ENCODE measurements around the gene ARSG.
A peak's percentile ranks its signal among the peaks of the same experiment; 100 is the strongest.
"Not testable (repeated sequence)": the region's sequence is repeated elsewhere in the genome, so short reads cannot be mapped to it uniquely, and the experiment has no call there.

ARSG gene

DNA sequence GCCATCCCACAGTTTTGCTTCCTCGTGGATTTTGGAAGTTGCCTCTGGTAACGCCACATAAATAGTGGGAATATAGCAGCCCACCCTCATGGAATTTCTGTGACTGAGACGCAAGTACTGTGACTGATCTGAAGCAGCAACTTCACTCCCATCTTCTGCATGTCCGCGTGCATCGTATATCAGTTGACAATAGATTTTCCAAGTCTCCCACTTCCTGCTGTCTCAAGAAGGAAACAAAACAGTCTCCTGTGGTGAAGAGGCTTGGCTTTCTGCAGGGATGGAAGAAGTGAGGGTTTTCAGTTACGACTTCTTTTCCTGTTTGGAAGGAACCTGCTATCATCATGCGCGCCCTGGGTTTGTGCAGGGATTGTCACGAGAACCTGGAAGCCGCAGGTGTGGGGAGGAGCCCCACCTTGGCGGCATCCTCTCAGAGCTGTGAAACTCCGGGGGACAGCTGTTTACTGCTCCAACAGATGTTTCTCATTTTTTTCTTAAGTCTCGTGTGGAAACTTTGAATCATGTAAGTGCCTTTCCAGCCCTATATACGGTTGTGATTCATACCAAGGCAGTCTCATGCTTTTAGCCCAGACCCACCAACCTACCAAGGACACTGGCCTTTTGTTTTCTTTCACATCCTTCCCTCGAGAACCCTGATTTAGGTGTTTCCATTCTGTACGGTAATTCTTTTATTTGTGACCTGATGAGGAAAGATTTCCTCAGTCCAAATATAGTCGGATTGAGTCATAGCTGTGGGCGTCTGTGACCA is 108.5 kb downstream of the ARSG start:
- peak; percentile 32 for DNase-seq

DNA sequence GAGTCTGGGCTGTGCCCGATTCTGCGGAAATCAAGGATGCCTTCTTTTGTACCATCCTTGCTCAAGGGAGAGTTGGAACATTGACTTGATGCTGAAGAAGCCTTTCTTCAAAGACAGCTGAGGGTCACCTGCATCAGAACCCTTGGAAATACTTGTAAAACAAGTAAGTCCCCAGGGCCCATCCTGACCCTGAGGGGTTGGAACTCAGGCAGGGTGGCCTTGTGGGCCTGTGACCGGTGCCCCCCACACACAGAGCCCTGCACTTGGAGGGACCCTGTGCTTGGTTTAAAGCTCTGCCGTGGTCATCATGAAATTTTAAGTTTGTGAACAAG is 109.1 kb downstream of the ARSG start:
- no peak for DNase-seq

DNA sequence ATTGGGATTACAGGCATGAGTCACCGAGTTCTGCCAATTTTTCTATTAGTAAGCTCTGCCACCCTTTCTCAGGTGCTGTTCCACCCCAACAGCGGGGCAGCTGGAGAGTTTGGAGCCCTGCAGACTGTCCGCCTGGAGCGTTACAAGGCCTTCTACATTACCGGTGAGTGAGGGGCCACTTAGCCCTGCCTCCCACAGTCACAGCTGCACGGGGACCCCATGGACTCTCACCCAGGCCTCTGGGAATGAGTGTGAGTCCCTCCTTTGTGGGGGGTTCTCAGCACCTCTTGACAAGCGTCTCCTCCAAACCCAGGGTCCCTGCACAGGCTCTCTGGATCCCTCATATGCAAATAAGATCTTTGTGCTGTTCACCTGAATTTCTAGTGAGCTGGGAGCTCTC is 110.0 kb downstream of the ARSG start:
- DNase-seq, result no peak

DNA sequence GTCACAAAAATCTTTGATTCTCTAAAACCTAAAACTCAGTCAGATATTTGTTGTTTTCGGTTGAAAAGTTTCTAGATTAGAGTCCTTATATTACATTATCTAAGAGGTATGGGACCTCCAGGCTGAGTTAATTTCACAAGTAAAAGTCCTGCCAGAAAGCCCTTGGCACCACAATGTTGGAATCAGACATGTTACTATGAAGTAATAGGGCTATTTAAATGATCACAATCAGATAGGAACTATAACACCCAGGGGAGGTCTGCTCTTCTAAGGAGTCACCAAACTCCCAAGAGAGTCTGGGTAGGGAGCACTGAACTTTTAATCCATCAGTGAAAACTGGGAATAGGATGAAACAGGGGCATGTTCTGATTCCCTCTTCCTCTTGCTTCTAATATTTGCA is 111.8 kb downstream of the ARSG start:
- no peak for DNase-seq

DNA sequence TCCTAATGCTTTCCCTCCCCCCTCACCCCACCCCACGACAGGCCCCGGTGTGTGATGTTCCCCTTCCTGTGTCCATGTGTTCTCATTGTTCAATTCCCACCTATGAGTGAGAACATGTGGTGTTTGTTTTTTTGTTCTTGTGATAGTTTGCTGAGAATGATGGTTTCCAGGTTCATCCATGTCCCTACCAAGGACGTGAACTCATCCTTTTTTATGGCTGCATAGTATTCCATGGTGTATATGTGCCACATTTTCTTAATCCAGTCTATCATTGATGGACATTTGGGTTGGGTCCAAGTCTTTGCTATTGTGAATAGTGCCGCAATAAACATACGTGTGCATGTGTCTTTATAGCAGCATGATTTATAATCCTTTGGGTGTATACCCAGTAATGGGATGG is 112.5 kb downstream of the ARSG start:
- not testable (repeated sequence) for DNase-seq

DNA sequence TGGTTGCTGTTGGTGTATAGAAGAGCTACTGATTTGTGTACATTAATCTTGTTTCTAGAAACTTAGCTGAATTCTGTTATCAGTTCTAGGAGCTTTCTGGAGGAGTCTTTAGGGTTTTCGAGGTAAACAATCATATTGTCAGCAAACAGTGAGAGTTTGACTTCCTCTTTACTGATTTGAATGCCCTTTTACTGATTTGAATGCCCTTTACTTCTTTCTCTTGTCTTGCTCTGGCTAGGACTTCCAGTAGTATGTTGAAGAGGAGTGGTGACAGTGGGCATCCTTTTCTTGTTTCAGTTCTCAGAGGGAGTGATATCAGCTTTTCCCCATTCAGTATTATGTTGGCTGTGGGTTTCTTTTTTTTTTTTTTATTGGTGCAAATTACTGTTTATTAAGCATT is 116.4 kb downstream of the ARSG start:
- DNase-seq, result not testable (repeated sequence)

DNA sequence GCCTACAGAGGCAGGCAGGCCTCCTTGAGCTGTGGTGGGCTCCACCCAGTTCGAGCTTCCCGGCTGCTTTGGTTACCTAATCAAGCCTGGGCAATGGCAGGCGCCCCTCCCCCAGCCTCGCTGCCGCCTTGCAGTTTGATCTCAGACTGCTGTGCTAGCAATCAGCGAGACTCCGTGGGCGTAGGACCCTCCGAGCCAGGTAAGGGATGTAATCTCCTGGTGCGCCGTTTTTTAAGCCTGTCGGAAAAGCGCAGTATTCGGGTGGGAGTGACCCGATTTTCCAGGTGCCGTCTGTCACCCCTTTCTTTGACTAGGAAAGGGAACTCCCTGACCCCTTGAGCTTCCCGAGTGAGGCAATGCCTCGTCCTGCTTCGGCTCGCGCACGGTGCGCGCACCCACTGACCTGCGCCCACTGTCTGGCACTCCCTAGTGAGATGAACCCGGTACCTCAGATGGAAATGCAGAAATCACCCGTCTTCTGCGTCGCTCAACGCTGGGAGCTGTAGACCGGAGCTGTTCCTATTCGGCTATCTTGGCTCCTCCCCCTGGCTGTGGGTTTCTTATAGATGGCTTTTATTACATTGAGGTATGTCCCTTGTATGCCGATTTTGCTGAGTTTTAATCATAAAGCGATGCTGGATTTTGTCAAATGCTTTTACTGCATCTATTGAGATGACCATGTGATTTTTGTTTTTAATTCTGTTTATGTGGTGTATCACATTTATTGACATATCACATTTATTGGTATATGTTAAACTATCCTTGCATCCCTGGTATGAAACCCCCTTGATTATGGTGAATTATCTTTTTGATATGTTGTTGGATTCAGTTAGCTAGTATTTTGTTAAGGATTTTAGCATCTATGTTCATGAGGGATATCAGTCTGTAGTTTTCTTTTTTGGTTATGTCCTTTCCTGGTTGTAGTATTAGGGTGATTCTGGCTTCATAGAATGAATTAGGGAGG is 122.6 kb downstream of the ARSG start:
- DNase-seq, result peak; percentile 55

DNA sequence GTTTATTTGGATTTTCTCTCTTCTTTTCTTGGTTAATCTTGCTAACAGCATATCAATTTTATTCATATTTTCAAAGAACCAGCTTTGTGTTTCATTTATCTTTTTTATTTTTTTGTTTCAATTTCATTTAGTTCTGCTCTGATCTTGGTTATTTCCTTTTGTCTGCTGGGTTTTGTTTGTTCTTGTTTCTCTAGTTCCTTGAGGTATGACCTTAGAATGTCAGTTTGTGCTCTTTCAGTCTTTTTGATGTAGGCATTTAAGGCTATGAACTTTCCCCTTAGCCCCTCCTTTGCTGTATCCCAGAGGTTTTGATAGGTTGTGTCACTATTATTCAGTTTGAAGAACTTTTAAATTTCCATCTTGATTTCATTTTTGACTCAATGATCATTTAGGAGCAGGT is 123.6 kb downstream of the ARSG start:
- DNase-seq, result not testable (repeated sequence)

DNA sequence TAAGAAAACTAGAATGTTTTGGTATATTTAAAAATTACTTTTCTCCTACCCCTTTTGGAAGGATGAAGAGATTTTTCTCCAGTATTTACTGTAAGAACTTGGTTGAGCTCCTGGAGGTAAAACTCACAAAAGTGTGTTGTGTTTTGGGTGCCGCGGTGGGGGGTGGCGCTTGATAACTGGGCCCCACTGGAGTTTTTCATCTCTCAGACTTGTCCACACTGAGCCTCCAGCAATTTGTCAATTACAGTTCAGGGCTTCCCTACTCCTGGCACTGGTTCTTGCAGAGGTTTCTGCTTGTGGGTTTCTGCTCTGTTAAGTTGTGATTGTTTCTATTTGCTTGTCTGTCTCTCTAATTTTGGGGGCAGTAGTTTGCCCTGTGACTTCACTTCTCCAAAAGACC is 126.0 kb downstream of the ARSG start:
- no peak for DNase-seq

DNA sequence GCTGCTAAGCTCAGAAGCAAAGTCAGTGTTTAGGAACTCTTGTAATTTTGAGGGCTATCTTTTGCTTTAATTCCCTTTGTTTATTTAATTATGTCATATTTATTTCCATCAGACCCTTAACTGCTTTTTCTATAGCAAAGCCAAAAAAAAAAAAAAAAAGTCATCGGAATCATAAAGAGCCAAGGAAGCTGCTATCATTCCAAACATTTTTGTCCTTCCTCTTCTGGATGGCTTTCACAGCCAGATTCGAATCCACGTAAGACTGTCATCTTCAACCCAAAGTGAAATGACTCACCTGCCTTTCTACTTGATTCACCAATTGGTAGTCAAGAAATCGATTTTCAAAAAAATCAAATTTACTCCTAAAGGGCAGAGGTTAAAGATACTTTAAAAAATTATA is 127.6 kb downstream of the ARSG start:
- DNase-seq, result no peak

DNA sequence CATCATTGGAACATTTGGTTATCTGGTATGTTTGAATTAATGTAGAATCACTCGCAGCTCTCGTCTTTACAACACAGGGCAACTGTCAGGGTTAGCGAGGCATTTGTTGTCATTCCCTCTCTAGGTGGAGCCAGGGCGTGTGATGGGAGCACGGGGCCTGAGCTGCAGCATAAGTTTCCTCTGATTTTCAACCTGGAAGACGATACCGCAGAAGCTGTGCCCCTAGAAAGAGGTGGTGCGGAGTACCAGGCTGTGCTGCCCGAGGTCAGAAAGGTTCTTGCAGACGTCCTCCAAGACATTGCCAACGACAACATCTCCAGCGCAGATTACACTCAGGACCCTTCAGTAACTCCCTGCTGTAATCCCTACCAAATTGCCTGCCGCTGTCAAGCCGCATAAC is 128.8 kb downstream of the ARSG start:
- no peak for DNase-seq

DNA sequence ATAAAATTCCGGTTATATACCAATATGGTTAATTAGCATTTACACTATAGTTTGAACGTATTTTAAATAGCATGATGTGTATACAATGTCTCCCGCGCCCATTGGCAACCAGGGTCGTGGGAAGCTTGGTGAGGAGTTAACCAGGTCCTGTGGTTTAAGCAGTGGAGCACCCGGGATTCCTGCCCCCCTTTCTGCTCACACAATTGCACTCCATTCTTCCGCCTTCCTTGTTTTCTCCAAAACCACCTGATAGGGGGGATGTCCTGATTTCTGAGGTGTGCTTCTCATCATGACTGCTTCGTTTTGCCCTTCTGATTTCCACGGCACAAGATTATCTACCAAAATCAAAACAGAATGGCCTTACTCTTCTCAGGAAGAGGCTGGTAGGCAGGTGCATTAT is 130.2 kb downstream of the ARSG start:
- DNase-seq, result no peak

DNA sequence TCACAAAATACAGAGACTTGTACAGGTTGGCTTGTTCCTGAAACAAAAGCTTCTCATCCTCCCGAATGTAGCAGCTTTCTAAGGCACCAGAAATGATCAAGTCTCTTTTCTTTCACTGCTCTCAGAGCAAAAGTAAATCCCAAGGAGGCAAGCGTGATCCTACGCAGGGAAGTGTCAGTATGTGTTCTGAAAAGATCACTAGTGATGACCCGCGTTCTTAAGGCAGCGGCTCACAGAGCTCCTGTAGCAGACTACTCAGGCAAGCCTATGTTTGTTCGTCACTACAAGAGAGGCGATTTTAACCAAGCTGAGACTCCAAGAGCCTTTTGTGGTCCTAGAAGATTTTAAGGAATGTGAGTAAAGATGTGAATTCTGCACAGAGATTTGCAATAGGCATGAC is 131.5 kb downstream of the ARSG start:
- no peak for DNase-seq

DNA sequence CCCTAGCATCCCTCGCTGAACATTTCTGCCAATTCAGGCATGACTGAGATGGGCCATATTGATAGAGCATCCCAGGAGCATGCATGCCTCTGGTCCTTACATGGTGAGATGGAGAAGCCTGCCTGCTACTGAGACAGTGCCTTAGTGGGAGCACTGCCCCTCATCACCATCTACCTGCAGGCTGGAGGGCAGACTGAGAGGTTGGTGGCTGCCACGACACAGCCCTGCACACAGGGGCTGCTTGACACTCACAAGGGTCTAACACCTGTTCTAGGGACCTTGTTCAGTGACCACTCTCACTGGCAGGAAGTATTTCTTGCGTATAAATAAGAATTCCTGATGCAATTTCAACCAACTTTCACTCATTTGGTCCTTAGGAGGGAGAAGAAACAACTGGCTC is 132.0 kb downstream of the ARSG start:
- DNase-seq, result no peak

DNA sequence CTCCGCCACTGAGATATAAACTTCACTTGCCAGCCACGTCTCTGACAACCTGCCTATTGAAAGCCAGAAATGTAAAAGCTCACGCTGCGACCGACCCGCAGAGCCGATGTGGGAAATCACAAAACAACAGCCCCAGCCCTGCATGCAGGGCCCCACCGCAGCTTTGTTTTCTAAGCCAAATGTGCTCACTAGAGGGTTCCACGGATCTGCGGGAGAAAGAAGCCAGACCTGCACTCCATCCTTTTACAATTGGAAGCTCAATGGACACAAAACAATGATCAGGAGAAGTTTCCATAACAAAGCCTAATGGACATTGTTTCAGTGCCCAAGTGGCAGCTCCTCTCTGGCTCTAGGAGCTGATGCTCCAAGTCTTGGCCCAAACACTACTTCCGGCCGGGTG is 132.9 kb downstream of the ARSG start:
- no peak for DNase-seq

DNA sequence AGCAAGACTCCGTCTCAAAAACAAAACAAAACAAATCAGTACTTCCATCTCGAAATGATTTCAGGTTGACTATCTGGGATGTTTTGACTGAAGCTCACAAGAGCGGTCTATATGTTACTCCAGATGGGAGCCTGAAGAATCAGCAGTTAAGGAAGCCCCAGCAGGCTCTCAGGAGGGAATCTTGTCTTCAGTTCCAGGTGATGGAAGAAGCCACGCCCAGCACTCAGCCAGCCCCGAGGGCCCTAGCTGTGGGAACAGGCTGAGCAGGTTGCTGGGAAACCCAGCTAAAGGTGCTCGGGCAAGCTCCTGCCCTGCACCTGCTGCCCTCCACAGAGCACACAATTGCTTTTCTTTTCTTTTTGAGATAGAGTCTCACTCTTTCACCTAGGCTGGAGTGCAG is 133.6 kb downstream of the ARSG start:
- no peak for DNase-seq

DNA sequence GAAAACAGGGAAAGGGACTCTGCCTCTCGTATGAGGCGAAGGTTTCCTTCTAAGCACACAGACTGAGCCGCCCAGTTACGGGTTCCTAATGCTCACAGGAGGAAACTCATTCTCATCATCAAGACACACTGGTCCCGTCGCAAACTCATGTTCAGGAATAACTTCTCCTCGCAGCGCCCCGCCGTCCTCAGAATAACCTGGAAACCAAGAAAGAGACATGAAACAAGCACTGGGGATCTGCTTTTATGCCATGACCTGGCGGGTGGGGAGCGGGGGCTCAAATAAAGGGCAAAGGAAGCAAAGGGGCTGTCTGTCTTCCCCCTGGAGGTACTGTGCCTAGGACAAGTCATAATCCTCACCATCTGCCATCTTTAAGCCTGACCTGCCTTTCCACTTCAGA is 134.7 kb downstream of the ARSG start:
- no peak for DNase-seq

DNA sequence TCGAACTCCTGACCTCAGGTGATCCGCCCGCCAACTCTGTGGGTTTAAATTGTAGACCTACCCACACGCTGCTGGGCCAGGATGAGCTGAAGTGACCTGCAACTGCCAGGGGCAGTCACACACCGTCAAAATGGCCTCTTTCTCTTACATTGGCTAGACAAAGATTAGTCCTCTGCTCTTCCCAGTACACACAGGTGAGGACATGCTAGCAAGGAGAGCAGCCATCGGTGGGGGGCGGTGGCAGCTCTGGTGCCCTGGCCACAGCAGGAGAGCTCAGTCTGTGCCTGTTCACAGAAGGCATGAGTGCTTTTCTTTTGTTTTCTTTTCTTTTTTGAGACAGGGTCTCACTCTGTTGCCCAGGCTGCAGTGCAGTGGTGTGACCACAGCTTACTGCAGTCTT is 136.3 kb downstream of the ARSG start:
- DNase-seq, result no peak

DNA sequence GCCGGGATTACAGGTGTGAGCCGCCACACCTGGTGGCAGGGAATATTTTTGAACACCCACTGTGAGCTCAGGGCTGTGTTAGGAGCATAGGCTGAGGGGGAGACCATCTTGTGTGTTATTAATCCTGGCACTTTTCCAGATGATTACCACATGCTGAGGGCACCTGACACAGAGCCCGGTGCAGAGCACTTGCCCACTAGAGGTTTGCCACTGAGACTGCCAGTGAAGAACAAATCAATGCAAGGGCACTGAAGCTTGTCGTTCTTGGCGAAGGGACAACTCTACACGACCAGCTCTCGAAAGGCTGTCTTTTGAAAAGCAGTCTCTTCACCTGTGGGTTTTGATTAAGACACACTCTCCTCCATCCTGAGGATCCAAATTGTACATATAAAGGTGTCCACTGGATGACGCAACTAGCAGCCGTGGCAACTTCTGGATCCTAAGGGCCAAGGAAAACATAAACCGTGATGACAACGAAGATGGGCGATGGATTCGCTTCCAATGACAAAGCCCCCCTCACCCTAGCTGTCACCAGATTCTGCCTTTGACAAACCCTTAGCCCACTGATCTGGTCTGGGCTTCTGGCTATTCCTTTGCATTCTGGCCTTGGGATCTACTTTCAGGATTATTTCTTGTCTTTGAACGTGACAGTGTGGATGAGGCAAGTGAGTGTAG is 137.3 kb downstream of the ARSG start:
- no peak for DNase-seq

DNA sequence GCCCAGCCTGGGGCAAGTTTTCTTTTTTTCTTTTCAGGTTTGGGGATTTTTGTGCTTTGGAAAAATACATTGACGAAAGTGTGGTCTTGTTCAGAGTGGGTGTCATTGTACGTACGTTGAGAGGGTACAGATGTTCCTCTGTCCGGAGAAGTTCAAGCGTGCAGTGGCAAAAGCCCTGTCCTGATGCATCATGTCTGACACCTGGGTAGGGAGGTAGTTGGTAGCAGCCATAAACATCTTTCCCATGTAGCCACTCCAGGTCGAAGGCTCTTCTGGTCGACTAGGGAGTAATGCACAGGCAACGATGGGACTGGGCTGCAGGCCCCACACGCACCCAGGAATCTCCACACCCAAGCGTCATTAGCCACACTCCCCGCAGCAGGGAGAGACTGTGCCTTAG is 138.6 kb downstream of the ARSG start:
- DNase-seq, result no peak

DNA sequence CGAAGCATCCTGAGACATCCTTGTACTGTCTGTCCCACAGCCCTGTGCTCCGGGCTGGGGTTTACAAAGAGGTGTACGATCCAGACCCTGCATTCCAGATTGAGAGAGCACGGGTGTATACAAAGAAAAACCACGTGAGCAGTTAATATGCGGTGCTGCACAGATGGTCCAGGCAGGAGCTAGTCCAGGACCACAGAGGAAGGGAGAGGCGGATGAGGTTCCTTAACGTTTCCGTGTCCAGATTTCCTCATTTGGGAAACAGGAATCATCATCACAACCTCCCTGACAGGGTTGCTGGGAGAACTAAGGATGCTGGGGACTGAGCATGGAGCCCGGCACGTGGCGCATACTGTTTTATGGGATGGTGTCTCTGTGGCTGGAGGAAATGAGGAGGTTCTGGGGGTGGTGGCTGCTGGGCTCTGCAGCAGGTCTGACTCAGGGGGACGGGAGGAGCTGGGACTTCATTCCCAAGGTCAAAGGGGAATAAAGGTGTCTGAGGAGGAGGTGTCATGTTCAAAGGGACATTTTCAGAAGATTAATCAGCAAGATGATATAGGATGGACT is 139.8 kb downstream of the ARSG start:
- no peak for DNase-seq

DNA sequence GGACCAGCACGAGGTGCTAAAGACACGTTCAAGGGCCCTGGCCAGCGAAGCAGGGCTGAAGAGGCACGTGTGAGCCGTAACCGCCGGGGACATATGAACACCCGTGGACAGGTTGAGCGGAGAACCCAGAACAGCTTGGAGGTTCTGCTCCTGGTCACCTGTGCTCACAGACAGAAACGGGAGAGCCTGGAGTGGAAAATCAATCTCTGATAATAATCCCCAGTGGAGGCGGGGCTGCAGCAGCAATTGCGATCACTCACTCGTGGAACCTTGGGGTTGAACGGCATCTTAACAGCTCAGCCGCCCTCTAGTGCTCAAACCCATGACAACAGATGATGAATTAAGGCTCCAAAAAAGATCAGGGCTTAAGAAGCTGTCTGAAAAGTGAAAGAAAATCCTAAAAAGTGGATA is 140.4 kb downstream of the ARSG start:
- DNase-seq, result peak; percentile 39

DNA sequence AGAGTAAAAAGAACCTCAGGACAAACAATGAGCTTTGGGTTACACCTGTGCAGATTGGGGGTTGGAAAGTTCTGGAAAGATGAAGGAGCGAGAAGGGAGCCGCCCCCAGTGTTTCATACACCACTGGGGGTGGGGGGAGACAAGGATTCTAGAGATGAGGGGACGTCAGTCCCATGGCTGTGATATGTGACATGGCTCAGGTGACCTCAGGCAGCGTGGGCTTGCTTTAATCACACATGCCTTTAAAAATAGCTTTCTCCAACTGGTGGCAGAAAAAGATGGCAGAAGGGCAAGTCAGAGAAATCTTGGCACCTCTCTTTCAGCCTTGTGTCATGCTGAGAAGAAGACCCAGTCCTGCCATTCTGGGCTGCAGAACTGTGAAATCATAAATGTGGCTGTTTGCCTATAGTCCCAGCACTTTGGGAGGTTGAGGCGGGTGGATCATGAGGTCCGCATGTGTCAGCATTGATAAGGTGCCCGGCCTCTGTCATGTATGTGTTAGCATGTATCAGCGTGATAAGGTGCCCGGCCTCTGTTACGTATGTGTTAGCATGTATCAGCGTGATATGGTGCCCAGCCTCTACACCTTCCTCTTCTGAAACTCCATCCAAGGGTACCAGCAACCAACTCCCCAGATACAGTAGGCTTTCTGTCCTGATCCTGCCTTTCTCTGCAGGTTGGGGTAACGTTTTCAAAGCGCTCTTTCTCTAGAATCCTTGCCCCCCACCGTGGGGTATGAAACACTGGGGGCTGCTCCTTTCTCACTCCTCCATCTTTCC is 141.0 kb downstream of the ARSG start:
- no peak for DNase-seq
